DLD1 (cell line): ENCODE measurements around the gene DHRS12.

Experiments
- in situ Hi-C: cut with HindIII; loops from 2 replicates; pipeline ENCODE4 v1.10.0; 2017; ENCODE audit warnings: low sequenced_read_pairs

DHRS12 gene

GRCh38 chr13:51803422-51804294, at the start of gene DHRS12:
TSS of gene DHRS12 (minus strand) at chr13:51804163. CDS start at chr13:51799659, 4,504 bp downstream.
- in situ Hi-C loops, result no loop called here

- in situ Hi-C loops, result no loop called here
Observed at GRCh38 chr13:51849145-51850101, 45.5 kb upstream of the DHRS12 start.

GRCh38 chr13:51848674-51849073, 44.7 kb upstream of the DHRS12 start:
- in situ Hi-C loops, result no loop called here

GRCh38 chr13:51846756-51847155, 42.8 kb upstream of the DHRS12 start:
- in situ Hi-C loops, result no loop called here

- in situ Hi-C loops, result no loop called here
Observed at GRCh38 chr13:51845574-51846318, 41.8 kb upstream of the DHRS12 start.

GRCh38 chr13:51844862-51845573, 41.1 kb upstream of the DHRS12 start, which contains the start of gene TMEM272:
TSS of gene TMEM272 (minus strand) at chr13:51845177. CDS start at chr13:51838530, 6,647 bp downstream.
- in situ Hi-C loops, result no loop called here

GRCh38 chr13:51843529-51843928, 39.6 kb upstream of the DHRS12 start:
- in situ Hi-C loops, result no loop called here

GRCh38 chr13:51841732-51842131, 37.8 kb upstream of the DHRS12 start:
- in situ Hi-C loops, result no loop called here

GRCh38 chr13:51840917-51841316, 37.0 kb upstream of the DHRS12 start:
- in situ Hi-C loops, result no loop called here

GRCh38 chr13:51839711-51840540, 36.0 kb upstream of the DHRS12 start:
- in situ Hi-C loops, result no loop called here

GRCh38 chr13:51838240-51838846, 34.4 kb upstream of the DHRS12 start:
- in situ Hi-C loops, result no loop called here

- in situ Hi-C loops, result no loop called here
Observed at GRCh38 chr13:51837016-51837415, 33.1 kb upstream of the DHRS12 start.

- in situ Hi-C loops, result no loop called here
Observed at GRCh38 chr13:51834581-51835171, 30.7 kb upstream of the DHRS12 start.

GRCh38 chr13:51833980-51834379, 30.0 kb upstream of the DHRS12 start:
- in situ Hi-C loops, result no loop called here

- in situ Hi-C loops, result no loop called here
Observed at GRCh38 chr13:51832471-51833152, 28.6 kb upstream of the DHRS12 start.

- in situ Hi-C loops, result no loop called here
Observed at GRCh38 chr13:51831519-51831918, 27.6 kb upstream of the DHRS12 start.

GRCh38 chr13:51829568-51829899, 25.6 kb upstream of the DHRS12 start:
- in situ Hi-C loops, result no loop called here
